B cell (primary cell): ENCODE results near the gene MID1. TPM values are rescaled to one million over a fixed set of nuclear protein-coding genes. Genes with fewer than 3 reads are reported as not detected.

Source experiments
- ATAC-seq: fragments of 200-7000 bp; cut with Tn5 transposase; one replicate; pipeline ENCODE4 v1.10.0; 2021; ENCODE audit warnings: low read depth, mild to moderate bottlenecking, moderate number of reproducible peaks, moderate library complexity
- CTCF ChIA-PET: fragments of 350-600 bp; sonication (Branson Sonifier 250); formaldehyde crosslinking; loops from one replicate; lab custom pipeline; 2021; ENCODE audit warnings: antibody characterized with exemption, inconsistent platforms; lab: Charles Lee
- POLR2A ChIA-PET: fragments of 350-600 bp; sonication (Branson Sonifier 250); formaldehyde crosslinking; loops from one replicate; lab custom pipeline; 2021; ENCODE audit warnings: antibody characterized with exemption; lab: Charles Lee
- DNase-seq: peaks from one replicate; pipeline ENCODE4 v3.0.0; 2013
- H2AFZ ChIP-seq: 2 replicates; pipeline ENCODE4 v1.6.1; 2012; ENCODE audit warnings: mild to moderate bottlenecking, low read depth, low read length; ENCODE audit not compliant: insufficient read depth, poor library complexity, severe bottlenecking
- H3K27ac ChIP-seq, 2 donors: 1 replicate in 1 of 2; 2 replicates in 1 of 2; pipeline ENCODE4 v1.5.1; 2012 to 2013; ENCODE audit warnings: low read length in 2 of 2, mild to moderate bottlenecking in 2 of 2, moderate library complexity in 1 of 2
- H3K27me3 ChIP-seq, 4 experiments: fragments of 200-600 bp in 1 of 4; sonication (generic) in 1 of 4; replicated peaks in 1 of 4; 1 replicate in 2 of 4; 2 replicates in 2 of 4; pipeline versions ENCODE4 v1.6.1 to v1.7.0; 2013 to 2016; ENCODE audit warnings: low read length in 3 of 4, mild to moderate bottlenecking in 2 of 4, mixed read lengths in 1 of 4, moderate library complexity in 1 of 4; ENCODE audit not compliant: insufficient read depth in 4 of 4, control insufficient read depth in 3 of 4; ENCODE audit errors: control extremely low read depth in 1 of 4
- H3K36me3 ChIP-seq, 2 experiments: replicated peaks in 1 of 2; 1 replicate in 1 of 2; 2 replicates in 1 of 2; pipeline versions ENCODE4 v1.6.1 to v1.7.1; 2013; ENCODE audit warnings: low read length in 1 of 2; ENCODE audit not compliant: insufficient read depth in 2 of 2, control insufficient read depth in 1 of 2; ENCODE audit errors: control extremely low read depth in 1 of 2, extremely low read depth in 1 of 2
- H3K4me1 ChIP-seq, 2 donors: fragments of 200-600 bp in 1 of 2; sonication (generic) in 1 of 2; 1 replicate in 1 of 2; 2 replicates in 1 of 2; pipeline versions ENCODE4 v1.5.1 to v1.6.1; 2013 to 2017; ENCODE audit warnings: low read length in 2 of 2; ENCODE audit not compliant: control insufficient read depth in 2 of 2, insufficient read depth in 2 of 2
- H3K4me2 ChIP-seq: replicated peaks from 2 replicates; pipeline ENCODE3; 2012; ENCODE audit warnings: mild to moderate bottlenecking, low read depth, low read length; ENCODE audit not compliant: poor library complexity, severe bottlenecking
- H3K4me3 ChIP-seq, 5 experiments: fragments of 200-600 bp in 1 of 5; sonication (generic) in 1 of 5; 1 replicate in 3 of 5; 2 replicates in 2 of 5; pipeline versions ENCODE4 v1.5.1 to v1.7.0; 2011 to 2016; ENCODE audit warnings: low read length in 4 of 5, mild to moderate bottlenecking in 4 of 5, low read depth in 2 of 5, control low read depth in 1 of 5, moderate library complexity in 1 of 5; ENCODE audit not compliant: insufficient read depth in 1 of 5; ENCODE audit errors: control extremely low read depth in 1 of 5, extremely low read depth in 1 of 5
- H3K79me2 ChIP-seq: fragments of 200-600 bp; sonication (generic); one replicate; pipeline ENCODE4 v1.6.0; 2016; ENCODE audit warnings: low read length; ENCODE audit not compliant: control insufficient read depth, insufficient read depth
- H3K9ac ChIP-seq: fragments of 200-600 bp; sonication (generic); 2 replicates; pipeline ENCODE4 v1.6.1; 2017; ENCODE audit warnings: mild to moderate bottlenecking, low read length, moderate library complexity
- H3K9me3 ChIP-seq, 3 donors: one replicate each; pipeline versions ENCODE4 v1.6.1 to v1.7.1; 2013; ENCODE audit warnings: low read length in 2 of 3; ENCODE audit not compliant: control insufficient read depth in 2 of 3, insufficient read depth in 1 of 3; ENCODE audit errors: control extremely low read depth in 1 of 3
- H4K20me1 ChIP-seq: 2 replicates; pipeline ENCODE4 v1.6.0; 2012; ENCODE audit warnings: mild to moderate bottlenecking, low read length; ENCODE audit not compliant: insufficient read depth, control insufficient read depth, poor library complexity, severe bottlenecking
- H3K27ac Mint-ChIP-seq: one replicate; pipeline ENCODE4 v1.8.0; 2021; ENCODE audit warnings: mixed read lengths
- H3K27me3 Mint-ChIP-seq: one replicate; pipeline ENCODE4 v1.8.0; 2021; ENCODE audit warnings: mixed read lengths
- H3K4me1 Mint-ChIP-seq: one replicate; pipeline ENCODE4 v1.8.0; 2021; ENCODE audit warnings: mixed read lengths
- H3K4me3 Mint-ChIP-seq: one replicate; pipeline ENCODE4 v1.8.0; 2021; ENCODE audit warnings: mixed read lengths
- H3K9me3 Mint-ChIP-seq: one replicate; pipeline ENCODE4 v1.8.0; 2022; ENCODE audit warnings: mixed read lengths; ENCODE audit not compliant: insufficient read depth
- EZH2 ChIP-seq: IDR thresholded peaks from 2 replicates; pipeline ENCODE4 v1.6.1; 2012; ENCODE audit warnings: borderline replicate concordance, low read depth, mild to moderate bottlenecking, moderate library complexity, low read length; ENCODE audit not compliant: insufficient read depth, poor library complexity, severe bottlenecking
- WGBS: methylation state at CpG from one replicate; pipeline ENCODE4 v1.1.5; 2013; ENCODE audit warnings: missing lambda C conversion rate; ENCODE audit not compliant: insufficient coverage; 5-methylcytosine and 5-hydroxymethylcytosine counted together
- intact Hi-C: fragments of 100-400 bp; cut with micrococcal nuclease; formaldehyde crosslinking; loops from one replicate; pipeline ENCODE4 v1.10.0; 2022
- polyA plus RNA-seq: library from polyadenylated mRNA; depleted of rRNA; stranded (reverse); fragments of >200 nt; gene quantifications from 2 replicates; pipeline ENCODE4 v1.2.3, GENCODE V29; 2012
- total RNA-seq, 2 donors: library from RNA; stranded (reverse); fragments of 120-200 nt in 1 of 2; gene quantifications; 1 replicate in 1 of 2; 2 replicates in 1 of 2; pipeline versions ENCODE4 v1.2.3 to v1.2.4, GENCODE V29; 2013 to 2022
- TF ChIP-seq, protein P1 (sequence below): fragments of 200-600 bp; IDR thresholded peaks from one replicate; pipeline ENCODE4 v1.8.0; 2022; ENCODE audit warnings: antibody characterized with exemption, mild to moderate bottlenecking

Gene MID1
- total and polyA plus RNA-seq, 2 donors (not counting 1 experiment from before 2014, with no cell fraction given): 0.15 to 0.44 TPM

DNA sequence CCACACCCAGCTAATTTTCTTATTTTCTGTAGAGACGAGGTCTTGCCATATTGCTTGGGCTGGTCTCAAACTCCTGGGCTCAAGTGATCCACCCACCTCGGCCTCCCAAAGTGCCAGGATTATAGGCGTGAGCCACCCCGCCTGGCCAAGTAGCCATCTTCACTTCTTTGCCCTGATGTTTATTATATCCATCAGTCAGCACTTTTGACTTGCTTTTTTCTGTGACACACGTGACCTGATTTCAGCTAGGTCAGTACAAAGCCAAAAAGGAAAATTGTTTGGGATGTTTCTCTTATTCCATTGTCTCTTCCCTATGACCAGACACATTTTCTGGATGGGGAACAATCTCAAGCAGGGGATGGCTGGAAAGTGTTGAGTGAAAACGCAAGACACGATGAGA is 45.3 kb upstream of the MID1 start:
- 89% methylated on average over 3 of the region's 7 CpGs for WGBS
- Histone ChIP-seq H3K4me3 (no peak overlapping the region), H3K4me1 (no peaks in the 10 kb centered on the region), H3K27me3 (no peaks in the 10 kb centered on the region), H3K79me2 (no peaks in the 10 kb centered on the region), H3K9ac (no peak overlapping the region), H2AFZ (no peak overlapping the region), H3K9me3 (no peaks in the 10 kb centered on the region), H4K20me1 (no peaks in the 10 kb centered on the region), H3K27ac (no peak overlapping the region), H3K36me3 (no peaks in the 10 kb centered on the region), H3K4me2 (no peak overlapping the region)
- Mint-ChIP-seq H3K27me3 (no peaks in the 10 kb centered on the region), H3K27ac (no peak overlapping the region), H3K4me3 (no peak overlapping the region), H3K9me3 (no peaks in the 10 kb centered on the region), H3K4me1 (no peaks in the 10 kb centered on the region)
- POLR2A ChIA-PET: no interaction called here
- no peak for DNase-seq
- no peak for ATAC-seq
- no peak for TF ChIP-seq EZH2
- TF ChIP-seq, protein P1, sequence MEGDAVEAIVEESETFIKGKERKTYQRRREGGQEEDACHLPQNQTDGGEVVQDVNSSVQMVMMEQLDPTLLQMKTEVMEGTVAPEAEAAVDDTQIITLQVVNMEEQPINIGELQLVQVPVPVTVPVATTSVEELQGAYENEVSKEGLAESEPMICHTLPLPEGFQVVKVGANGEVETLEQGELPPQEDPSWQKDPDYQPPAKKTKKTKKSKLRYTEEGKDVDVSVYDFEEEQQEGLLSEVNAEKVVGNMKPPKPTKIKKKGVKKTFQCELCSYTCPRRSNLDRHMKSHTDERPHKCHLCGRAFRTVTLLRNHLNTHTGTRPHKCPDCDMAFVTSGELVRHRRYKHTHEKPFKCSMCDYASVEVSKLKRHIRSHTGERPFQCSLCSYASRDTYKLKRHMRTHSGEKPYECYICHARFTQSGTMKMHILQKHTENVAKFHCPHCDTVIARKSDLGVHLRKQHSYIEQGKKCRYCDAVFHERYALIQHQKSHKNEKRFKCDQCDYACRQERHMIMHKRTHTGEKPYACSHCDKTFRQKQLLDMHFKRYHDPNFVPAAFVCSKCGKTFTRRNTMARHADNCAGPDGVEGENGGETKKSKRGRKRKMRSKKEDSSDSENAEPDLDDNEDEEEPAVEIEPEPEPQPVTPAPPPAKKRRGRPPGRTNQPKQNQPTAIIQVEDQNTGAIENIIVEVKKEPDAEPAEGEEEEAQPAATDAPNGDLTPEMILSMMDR: no peak
- intact Hi-C loops: no loop called here
- CTCF ChIA-PET: no interaction called here

GRCh38 chrX:10660171-10660570 is 39.8 kb upstream of the MID1 start:
- H3K4me3 ChIP-seq: no peak overlapping the region
- ChIA-PET CTCF (no interaction called here), POLR2A (no interaction called here)
- TF ChIP-seq, protein P1: no peak
- no peak for TF ChIP-seq EZH2
- H3K36me3 ChIP-seq: no peaks in the 10 kb centered on the region
- no peaks in the 10 kb centered on the region for H3K9me3 Mint-ChIP-seq
- no peak overlapping the region for H3K27ac ChIP-seq
- H3K4me2 ChIP-seq: no peak overlapping the region
- no peak overlapping the region for H3K9ac ChIP-seq
- intact Hi-C loops: no loop called here
- H3K4me3 Mint-ChIP-seq: no peak overlapping the region
- H3K27ac Mint-ChIP-seq: no peak overlapping the region
- peaks cover 0 to 3% (median 0%) of the 10 kb centered on the region in 3 donors for H3K9me3 ChIP-seq
- WGBS: no CpG with 5 or more reads among the region's 6 CpGs
- no peaks in the 10 kb centered on the region for H3K27me3 ChIP-seq
- H2AFZ ChIP-seq: no peak overlapping the region
- H3K4me1 ChIP-seq: no peaks in the 10 kb centered on the region
- H3K4me1 Mint-ChIP-seq: no peaks in the 10 kb centered on the region
- no peaks in the 10 kb centered on the region for H4K20me1 ChIP-seq
- H3K79me2 ChIP-seq: no peaks in the 10 kb centered on the region
- no peak for DNase-seq
- H3K27me3 Mint-ChIP-seq: peaks cover 8% of the 10 kb centered on the region
- no peak for ATAC-seq
